SK-N-SH (cell line): ENCODE measurements around the gene RAB12. TPM values are rescaled to one million over a fixed set of nuclear protein-coding genes. Genes with fewer than 3 reads are reported as not detected.

ENCODE experiments used
- CTCF ChIA-PET: fragments of 300-600, 350-600 bp; formaldehyde crosslinking; extraction: SDS; loops from one replicate; lab custom pipeline; 2021; lab: Yijun Ruan, JAX
- POLR2A ChIA-PET: fragments of 350-600 bp; sonication (Branson Sonifier 250); formaldehyde crosslinking; extraction: SDS; loops from one replicate; lab custom pipeline; 2020; ENCODE audit warnings: antibody characterized with exemption, inconsistent platforms; lab: Yijun Ruan, JAX
- DNase-seq: peaks from one replicate; pipeline ENCODE4 v3.0.0; 2012
- H2AFZ ChIP-seq: fragments of 200-600 bp; sonication (generic); 2 replicates; pipeline ENCODE4 v1.8.1; 2016; ENCODE audit warnings: antibody characterized with exemption, mild to moderate bottlenecking, low read depth
- H3F3A ChIP-seq: fragments of 200-600 bp; sonication (generic); replicated peaks from 2 replicates; pipeline ENCODE3; 2016; ENCODE audit warnings: antibody characterized with exemption, mild to moderate bottlenecking; ENCODE audit not compliant: insufficient read depth
- H3K27ac ChIP-seq, 2 experiments: fragments of 200-500 bp in 1 of 2; fragments of 200-600 bp in 1 of 2; sonication (Bioruptor generic) in 1 of 2; sonication (generic), shearing (Covaris generic) in 1 of 2; 2 replicates each; pipeline versions ENCODE4 v1.5.1 to v1.6.1; 2014 to 2016; ENCODE audit warnings: low read depth in 2 of 2, inconsistent platforms in 1 of 2, low read length in 1 of 2, mild to moderate bottlenecking in 1 of 2, mixed read lengths in 1 of 2
- H3K27me3 ChIP-seq: fragments of 200-600 bp; sonication (generic), shearing (Covaris generic); 2 replicates; pipeline ENCODE4 v1.6.1; 2016; ENCODE audit warnings: mixed run types; ENCODE audit not compliant: insufficient read depth
- H3K36me3 ChIP-seq, 2 experiments: fragments of 200-500 bp in 1 of 2; fragments of 200-600 bp in 1 of 2; sonication (Bioruptor generic) in 1 of 2; sonication (generic) in 1 of 2; replicated peaks in 1 of 2; 2 replicates each; pipeline versions ENCODE3 to v1.5.1; 2014 to 2016; ENCODE audit warnings: low read length in 1 of 2, mild to moderate bottlenecking in 1 of 2; ENCODE audit not compliant: insufficient read depth in 2 of 2, control insufficient read depth in 1 of 2
- H3K4me1 ChIP-seq, 2 experiments: fragments of 200-500 bp in 1 of 2; fragments of 200-600 bp in 1 of 2; sonication (Bioruptor generic) in 1 of 2; sonication (generic), shearing (Covaris generic) in 1 of 2; 2 replicates each; pipeline versions ENCODE4 v1.5.1 to v1.6.1; 2014 to 2016; ENCODE audit warnings: low read depth in 1 of 2, low read length in 1 of 2, mixed run types in 1 of 2; ENCODE audit not compliant: insufficient read depth in 2 of 2, control insufficient read depth in 1 of 2
- H3K4me2 ChIP-seq: fragments of 200-600 bp; sonication (generic), shearing (Covaris generic); 2 replicates; pipeline ENCODE4 v1.6.1; 2017; ENCODE audit warnings: mixed run types
- H3K4me3 ChIP-seq, 2 experiments: fragments of 200-500 bp in 1 of 2; fragments of 200-600 bp in 1 of 2; sonication (Bioruptor generic) in 1 of 2; sonication (generic), shearing (Covaris generic) in 1 of 2; 2 replicates each; pipeline versions ENCODE4 v1.5.1 to v1.8.1; 2014 to 2016; ENCODE audit warnings: low read depth in 2 of 2, inconsistent platforms in 1 of 2, low read length in 1 of 2, mild to moderate bottlenecking in 1 of 2, mixed read lengths in 1 of 2, moderate library complexity in 1 of 2
- H3K79me2 ChIP-seq: fragments of 200-600 bp; sonication (generic); 2 replicates; pipeline ENCODE4 v1.8.1; 2017; ENCODE audit warnings: mild to moderate bottlenecking; ENCODE audit not compliant: insufficient read depth
- H3K9ac ChIP-seq: fragments of 200-600 bp; sonication (generic); 2 replicates; pipeline ENCODE4 v1.6.1; 2017; ENCODE audit warnings: mixed run types
- H3K9me2 ChIP-seq: fragments of 200-600 bp; sonication (generic); 2 replicates; pipeline ENCODE4 v1.6.1; 2017; ENCODE audit warnings: mixed run types
- H3K9me3 ChIP-seq: fragments of 200-600 bp; sonication (generic); 2 replicates; pipeline ENCODE4 v1.6.1; 2017; ENCODE audit warnings: mixed run types, mild to moderate bottlenecking, moderate library complexity
- H4K20me1 ChIP-seq: fragments of 200-600 bp; sonication (generic); 2 replicates; pipeline ENCODE4 v1.6.1; 2017; ENCODE audit warnings: mild to moderate bottlenecking, mixed run types; ENCODE audit not compliant: insufficient read depth
- EP300 ChIP-seq, 2 experiments: IDR thresholded peaks; 2 replicates each; pipeline versions ENCODE4 v1.4.0 to v1.6.1; 2012; ENCODE audit warnings: borderline replicate concordance in 1 of 2, low read depth in 1 of 2, low read length in 1 of 2
- EZH2phosphoT487 ChIP-seq: fragments of 200-600 bp; sonication (generic); IDR thresholded peaks from 2 replicates; pipeline ENCODE4 v1.6.1; 2017; ENCODE audit warnings: low read depth, mixed run types, mild to moderate bottlenecking, antibody characterized with exemption, moderate library complexity, borderline replicate concordance
- FOSL2 ChIP-seq: IDR thresholded peaks from 2 replicates; pipeline ENCODE4 v1.4.0; 2012; ENCODE audit warnings: low read depth, mild to moderate bottlenecking, moderate library complexity, borderline replicate concordance
- FOXJ3 ChIP-seq: sonication (generic); formaldehyde crosslinking; IDR thresholded peaks from 2 replicates; pipeline ENCODE4 v1.5.1; 2020; ENCODE audit warnings: mild to moderate bottlenecking, missing genetic modification reagents
- FOXM1 ChIP-seq: IDR thresholded peaks from 2 replicates; pipeline ENCODE4 v1.4.0; 2012; ENCODE audit warnings: low read depth, mild to moderate bottlenecking
- RCOR1 ChIP-seq: fragments of 150-350 bp; IDR thresholded peaks from 2 replicates; pipeline ENCODE4 v1.6.1; 2017; ENCODE audit warnings: antibody characterized with exemption, low read length
- RFX5 ChIP-seq: IDR thresholded peaks from 2 replicates; pipeline ENCODE4 v1.6.1; 2012; ENCODE audit warnings: mild to moderate bottlenecking, improper control_type of control experiment, low read length
- SMC3 ChIP-seq: IDR thresholded peaks from 2 replicates; pipeline ENCODE4 v1.6.1; 2012; ENCODE audit warnings: low read depth, low read length, improper control_type of control experiment
- TAF1 ChIP-seq: IDR thresholded peaks from 2 replicates; pipeline ENCODE4 v1.6.1; 2012; ENCODE audit warnings: low read depth, mild to moderate bottlenecking, low read length, moderate library complexity, borderline replicate concordance
- WGBS: methylation state at CpG from one replicate; pipeline ENCODE4 v1.1.6; 2017; ENCODE audit warnings: low lambda C conversion rate; 5-methylcytosine and 5-hydroxymethylcytosine counted together
- polyA plus RNA-seq, 3 experiments: library from polyadenylated mRNA; depleted of rRNA; stranded (reverse); fragments of >200 nt; gene quantifications; 2 replicates each; pipeline ENCODE4 v1.2.3, GENCODE V29; 2012
- TF ChIP-seq, protein P1 (sequence below): fragments of 200-600 bp; sonication (generic); IDR thresholded peaks from 2 replicates; pipeline ENCODE4 v1.6.1; 2017; ENCODE audit warnings: antibody characterized with exemption, mild to moderate bottlenecking, moderate library complexity
- TF ChIP-seq, protein P2 (sequence below): IDR thresholded peaks from 2 replicates; pipeline ENCODE4; 2012
- TF ChIP-seq, protein P3 (sequence below): IDR thresholded peaks from 2 replicates; pipeline ENCODE4 v1.6.1; 2012; ENCODE audit warnings: mild to moderate bottlenecking, low read depth, low read length, moderate library complexity
- TF ChIP-seq, protein P4 (sequence below): fragments of 150-350 bp; IDR thresholded peaks from 2 replicates; pipeline ENCODE4 v1.6.1; 2017; ENCODE audit warnings: antibody characterized with exemption, low read length, low read depth, borderline replicate concordance

RAB12 gene
- polyA plus RNA-seq, 1 of the 3 experiments (the other 2 are of a cell fraction): 11.0 TPM

DNA sequence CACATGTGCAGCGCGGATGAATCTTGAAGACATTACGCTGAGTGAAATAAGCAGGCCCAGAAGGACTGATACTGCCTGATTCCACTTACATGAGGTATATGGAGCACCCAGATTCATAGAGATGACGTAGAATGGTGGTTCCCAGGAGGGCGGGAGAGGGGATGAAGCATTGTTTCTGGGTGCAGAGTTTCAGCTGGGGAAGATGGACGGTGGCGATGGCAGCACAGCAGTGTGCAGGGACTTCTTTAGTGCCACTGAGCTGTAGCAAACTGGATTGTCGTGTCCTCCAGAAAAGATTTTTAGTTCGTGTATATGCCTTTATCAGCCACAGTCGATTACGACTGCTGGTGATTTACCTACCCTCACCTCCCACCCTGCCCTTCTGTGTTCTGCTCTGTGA lies 30.5 kb downstream of the RAB12 start:
- Histone ChIP-seq H3K9me2 (no peaks in the 10 kb centered on the region), H3K9me3 (no peaks in the 10 kb centered on the region), H3K36me3 (peaks cover 44 to 48% of the 10 kb centered on the region in 2 experiments), H3F3A (peaks cover 10% of the 10 kb centered on the region), H3K79me2 (0 out of 2 replicates have a peak, but pooled peaks cover 1% of the 10 kb centered on the region), H3K4me3 (no peak overlapping the region), H2AFZ (no peak overlapping the region), H4K20me1 (no peaks in the 10 kb centered on the region), H3K27ac (no peak overlapping the region)
- WGBS: 98% methylated on average over 11 of the region's 11 CpGs
- no peak for DNase-seq
- CTCF ChIA-PET: interaction anchor here (1.1 to 7.1 kb wide), 5 partner anchors 10 to 348 kb away, joined by 3 to 47 read pairs (median 8); partner anchors contain the start of gene RAB12
- TF ChIP-seq FOXJ3 (CRISPR knock-in tag) (no peak), RCOR1 (no peak), EZH2phosphoT487 (no peak), TAF1 (no peak), FOXM1 (no peak), EP300 (IDR thresholded peaks at IDR 0.05; ENCODE audit: borderline replicate concordance in 1 of 2, low read depth in 1 of 2, low read length in 1 of 2) (no peak), SMC3 (no peak), RFX5 (no peak), FOSL2 (no peak)
- TF ChIP-seq, protein P1, sequence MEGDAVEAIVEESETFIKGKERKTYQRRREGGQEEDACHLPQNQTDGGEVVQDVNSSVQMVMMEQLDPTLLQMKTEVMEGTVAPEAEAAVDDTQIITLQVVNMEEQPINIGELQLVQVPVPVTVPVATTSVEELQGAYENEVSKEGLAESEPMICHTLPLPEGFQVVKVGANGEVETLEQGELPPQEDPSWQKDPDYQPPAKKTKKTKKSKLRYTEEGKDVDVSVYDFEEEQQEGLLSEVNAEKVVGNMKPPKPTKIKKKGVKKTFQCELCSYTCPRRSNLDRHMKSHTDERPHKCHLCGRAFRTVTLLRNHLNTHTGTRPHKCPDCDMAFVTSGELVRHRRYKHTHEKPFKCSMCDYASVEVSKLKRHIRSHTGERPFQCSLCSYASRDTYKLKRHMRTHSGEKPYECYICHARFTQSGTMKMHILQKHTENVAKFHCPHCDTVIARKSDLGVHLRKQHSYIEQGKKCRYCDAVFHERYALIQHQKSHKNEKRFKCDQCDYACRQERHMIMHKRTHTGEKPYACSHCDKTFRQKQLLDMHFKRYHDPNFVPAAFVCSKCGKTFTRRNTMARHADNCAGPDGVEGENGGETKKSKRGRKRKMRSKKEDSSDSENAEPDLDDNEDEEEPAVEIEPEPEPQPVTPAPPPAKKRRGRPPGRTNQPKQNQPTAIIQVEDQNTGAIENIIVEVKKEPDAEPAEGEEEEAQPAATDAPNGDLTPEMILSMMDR: no peak
- TF ChIP-seq, protein P2, sequence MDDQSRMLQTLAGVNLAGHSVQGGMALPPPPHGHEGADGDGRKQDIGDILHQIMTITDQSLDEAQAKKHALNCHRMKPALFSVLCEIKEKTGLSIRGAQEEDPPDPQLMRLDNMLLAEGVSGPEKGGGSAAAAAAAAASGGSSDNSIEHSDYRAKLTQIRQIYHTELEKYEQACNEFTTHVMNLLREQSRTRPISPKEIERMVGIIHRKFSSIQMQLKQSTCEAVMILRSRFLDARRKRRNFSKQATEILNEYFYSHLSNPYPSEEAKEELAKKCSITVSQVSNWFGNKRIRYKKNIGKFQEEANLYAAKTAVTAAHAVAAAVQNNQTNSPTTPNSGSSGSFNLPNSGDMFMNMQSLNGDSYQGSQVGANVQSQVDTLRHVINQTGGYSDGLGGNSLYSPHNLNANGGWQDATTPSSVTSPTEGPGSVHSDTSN: no peak
- TF ChIP-seq, protein P3, sequence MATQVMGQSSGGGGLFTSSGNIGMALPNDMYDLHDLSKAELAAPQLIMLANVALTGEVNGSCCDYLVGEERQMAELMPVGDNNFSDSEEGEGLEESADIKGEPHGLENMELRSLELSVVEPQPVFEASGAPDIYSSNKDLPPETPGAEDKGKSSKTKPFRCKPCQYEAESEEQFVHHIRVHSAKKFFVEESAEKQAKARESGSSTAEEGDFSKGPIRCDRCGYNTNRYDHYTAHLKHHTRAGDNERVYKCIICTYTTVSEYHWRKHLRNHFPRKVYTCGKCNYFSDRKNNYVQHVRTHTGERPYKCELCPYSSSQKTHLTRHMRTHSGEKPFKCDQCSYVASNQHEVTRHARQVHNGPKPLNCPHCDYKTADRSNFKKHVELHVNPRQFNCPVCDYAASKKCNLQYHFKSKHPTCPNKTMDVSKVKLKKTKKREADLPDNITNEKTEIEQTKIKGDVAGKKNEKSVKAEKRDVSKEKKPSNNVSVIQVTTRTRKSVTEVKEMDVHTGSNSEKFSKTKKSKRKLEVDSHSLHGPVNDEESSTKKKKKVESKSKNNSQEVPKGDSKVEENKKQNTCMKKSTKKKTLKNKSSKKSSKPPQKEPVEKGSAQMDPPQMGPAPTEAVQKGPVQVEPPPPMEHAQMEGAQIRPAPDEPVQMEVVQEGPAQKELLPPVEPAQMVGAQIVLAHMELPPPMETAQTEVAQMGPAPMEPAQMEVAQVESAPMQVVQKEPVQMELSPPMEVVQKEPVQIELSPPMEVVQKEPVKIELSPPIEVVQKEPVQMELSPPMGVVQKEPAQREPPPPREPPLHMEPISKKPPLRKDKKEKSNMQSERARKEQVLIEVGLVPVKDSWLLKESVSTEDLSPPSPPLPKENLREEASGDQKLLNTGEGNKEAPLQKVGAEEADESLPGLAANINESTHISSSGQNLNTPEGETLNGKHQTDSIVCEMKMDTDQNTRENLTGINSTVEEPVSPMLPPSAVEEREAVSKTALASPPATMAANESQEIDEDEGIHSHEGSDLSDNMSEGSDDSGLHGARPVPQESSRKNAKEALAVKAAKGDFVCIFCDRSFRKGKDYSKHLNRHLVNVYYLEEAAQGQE: no peak
- TF ChIP-seq, protein P4, sequence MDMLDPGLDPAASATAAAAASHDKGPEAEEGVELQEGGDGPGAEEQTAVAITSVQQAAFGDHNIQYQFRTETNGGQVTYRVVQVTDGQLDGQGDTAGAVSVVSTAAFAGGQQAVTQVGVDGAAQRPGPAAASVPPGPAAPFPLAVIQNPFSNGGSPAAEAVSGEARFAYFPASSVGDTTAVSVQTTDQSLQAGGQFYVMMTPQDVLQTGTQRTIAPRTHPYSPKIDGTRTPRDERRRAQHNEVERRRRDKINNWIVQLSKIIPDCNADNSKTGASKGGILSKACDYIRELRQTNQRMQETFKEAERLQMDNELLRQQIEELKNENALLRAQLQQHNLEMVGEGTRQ: no peak
- TF ChIP-seq, all 33 proteins: peak for 0
- Histone ChIP-seq H3K4me1 (0 out of 4 replicates have a peak, but pooled peaks cover 0 to 8% of the 10 kb centered on the region in 2 experiments), H3K9ac (no peak overlapping the region), H3K27me3 (no peaks in the 10 kb centered on the region), H3K4me2 (no peak overlapping the region)
- POLR2A ChIA-PET: no interaction called here
